SK-N-MC (cell line): ENCODE measurements around the gene SUOX.
"Not testable (repeated sequence)": the region's sequence is repeated elsewhere in the genome, so short reads cannot be mapped to it uniquely, and the experiment has no call there.

ENCODE experiments used
- DNase-seq: peaks from one replicate; pipeline ENCODE4 v3.0.0-alpha.2; 2011; ENCODE audit warnings: low read depth, low spot score
- H3K27ac ChIP-seq: fragments of 200-600 bp; sonication (generic); 2 replicates; pipeline ENCODE4 v1.5.1; 2016; ENCODE audit warnings: mixed run types
- H3K36me3 ChIP-seq: fragments of 200-600 bp; sonication (generic); 2 replicates; pipeline ENCODE4 v1.6.1; 2017; ENCODE audit warnings: antibody characterized with exemption, low read length, mixed read lengths; ENCODE audit not compliant: insufficient read depth
- H3K4me3 ChIP-seq: fragments of 200-600 bp; sonication (generic); 2 replicates; pipeline ENCODE4 v1.5.1; 2016
- H3K9ac ChIP-seq: fragments of 200-600 bp; sonication (generic); 2 replicates; pipeline ENCODE4 v1.8.0; 2017; ENCODE audit warnings: mixed run types, mixed read lengths; ENCODE audit not compliant: insufficient read length
- H3K9me3 ChIP-seq: fragments of 200-600 bp; sonication (generic); 2 replicates; pipeline ENCODE4 v1.6.1; 2017; ENCODE audit warnings: low read depth, mild to moderate bottlenecking, antibody characterized with exemption, low read length, moderate library complexity, mixed read lengths
- EZH2 ChIP-seq: fragments of 200-600 bp; sonication (generic); IDR thresholded peaks from one replicate; pipeline ENCODE4 v1.6.1; 2017; ENCODE audit warnings: antibody characterized with exemption
- FOXP2 ChIP-seq: optimal IDR thresholded peaks from 2 replicates; pipeline ENCODE3; 2011; ENCODE audit warnings: mild to moderate bottlenecking, moderate library complexity; ENCODE audit not compliant: insufficient read depth; ENCODE audit errors: extremely low read length, control extremely low read depth
- POLR2AphosphoS5 ChIP-seq: IDR thresholded peaks from 2 replicates; pipeline ENCODE4 v1.6.1; 2012; ENCODE audit warnings: mild to moderate bottlenecking, low read depth, low read length, borderline replicate concordance

The SUOX gene

GRCh38 chr12:55996201-55996714 lies 818 bp upstream of the SUOX start:
- H3K4me3 ChIP-seq, result no peak overlapping the region
- H3K9ac ChIP-seq, result no peak overlapping the region
- H3K9me3 ChIP-seq, result no peaks in the 10 kb centered on the region
- no peak overlapping the region for H3K27ac ChIP-seq
- TF ChIP-seq POLR2AphosphoS5 (no peak), FOXP2 (no peak), EZH2 (no peak)
- DNase-seq, result no peak
- peaks cover 28% of the 10 kb centered on the region; the same call in 1 of the 2 replicates for H3K36me3 ChIP-seq

GRCh38 chr12:55997535-55997859 lies 421 bp downstream of the SUOX start:
- H3K9me3 ChIP-seq, result no peaks in the 10 kb centered on the region
- no peak for TF ChIP-seq FOXP2
- TF ChIP-seq POLR2AphosphoS5, result no peak
- TF ChIP-seq EZH2, result no peak
- peaks cover 18% of the 10 kb centered on the region; the same call in 1 of the 2 replicates for H3K36me3 ChIP-seq
- no peak for DNase-seq
- H3K9ac ChIP-seq, result no peak overlapping the region
- H3K27ac ChIP-seq, result no peak overlapping the region
- no peak overlapping the region for H3K4me3 ChIP-seq

- H3K9ac ChIP-seq, H3K27ac ChIP-seq, H3K36me3 ChIP-seq, H3K9me3 ChIP-seq, DNase-seq, H3K4me3 ChIP-seq: not testable (repeated sequence)
Observed at GRCh38 chr12:55999522-55999921, 2.4 kb downstream of the SUOX start.

- not testable (repeated sequence) for DNase-seq, H3K9me3 ChIP-seq, H3K4me3 ChIP-seq, H3K36me3 ChIP-seq, H3K9ac ChIP-seq, H3K27ac ChIP-seq
Observed at GRCh38 chr12:55999999-56000540, 3.0 kb downstream of the SUOX start.

- Histone ChIP-seq H3K9ac (no peak overlapping the region), H3K4me3 (no peak overlapping the region), H3K27ac (no peak overlapping the region), H3K36me3 (no peaks in the 10 kb centered on the region), H3K9me3 (no peaks in the 10 kb centered on the region)
- TF ChIP-seq POLR2AphosphoS5 (no peak), EZH2 (no peak), FOXP2 (no peak)
- no peak for DNase-seq
Observed at GRCh38 chr12:56001487-56002100, 4.5 kb downstream of the SUOX start.

- not testable (repeated sequence) for H3K4me3 ChIP-seq, H3K27ac ChIP-seq, H3K9ac ChIP-seq, DNase-seq, H3K9me3 ChIP-seq, H3K36me3 ChIP-seq
Observed at GRCh38 chr12:56003376-56003775, 6.3 kb downstream of the SUOX start.

- no peaks in the 10 kb centered on the region for H3K36me3 ChIP-seq
- no peak overlapping the region for H3K27ac ChIP-seq
- no peak overlapping the region for H3K4me3 ChIP-seq
- TF ChIP-seq FOXP2, result no peak
- H3K9me3 ChIP-seq, result no peaks in the 10 kb centered on the region
- DNase-seq, result no peak
- no peak overlapping the region for H3K9ac ChIP-seq
Observed at GRCh38 chr12:56004211-56004610, 7.1 kb downstream of the SUOX start.

- Histone ChIP-seq H3K27ac (no peak overlapping the region), H3K9ac (peak overlapping the region; percentile 57), H3K9me3 (no peaks in the 10 kb centered on the region), H3K36me3 (no peaks in the 10 kb centered on the region), H3K4me3 (peak overlapping the region; percentile 76)
- TF ChIP-seq FOXP2 (no peak), POLR2AphosphoS5 (no peak; the same call in 1 of the 2 replicates), EZH2 (no peak)
- DNase-seq, result no peak
Observed at GRCh38 chr12:56007564-56008559, 10.8 kb downstream of the SUOX start.
